NCI-H128 (cell line): Measurements from ENCODE around the gene GH2.
"Not testable (repeated sequence)": the region's sequence is repeated elsewhere in the genome, so short reads cannot be mapped to it uniquely, and the experiment has no call there.

Source experiments
- DNase-seq: peaks from one replicate; lab custom pipeline; 2025; ENCODE audit not compliant: unreplicated experiment; lab: John Stamatoyannopoulos, UW

The GH2 gene

GRCh38 chr17:63911657-63912100, 29.9 kb upstream of the GH2 start:
- no peak for DNase-seq

GRCh38 chr17:63911041-63911635, 29.4 kb upstream of the GH2 start, which contains the start of gene CSHL1:
TSS of gene CSHL1 (minus strand) at chr17:63911258. CDS start at chr17:63911196, 62 bp downstream.
- DNase-seq: no peak

GRCh38 chr17:63910096-63910495, 28.4 kb upstream of the GH2 start:
- DNase-seq: no peak

GRCh38 chr17:63909586-63909985, 27.8 kb upstream of the GH2 start:
- DNase-seq: not testable (repeated sequence)

- not testable (repeated sequence) for DNase-seq
These were observed 25.5 kb upstream of the GH2 start for GRCh38 chr17:63907161-63907778.

- not testable (repeated sequence) for DNase-seq
These were observed 23.1 kb upstream of the GH2 start for GRCh38 chr17:63904796-63905195.

- DNase-seq: not testable (repeated sequence)
These were observed 22.1 kb upstream of the GH2 start for GRCh38 chr17:63903787-63904201.

GRCh38 chr17:63901971-63902370, 20.2 kb upstream of the GH2 start:
- not testable (repeated sequence) for DNase-seq

- not testable (repeated sequence) for DNase-seq
These were observed 17.4 kb upstream of the GH2 start for GRCh38 chr17:63898899-63899798.

GRCh38 chr17:63896524-63897354, 15.0 kb upstream of the GH2 start, which contains the start of gene CSH1:
TSS of gene CSH1 (minus strand) at chr17:63896574. CDS start at chr17:63896511, 63 bp downstream.
- not testable (repeated sequence) for DNase-seq

GRCh38 chr17:63894821-63895220, 13.1 kb upstream of the GH2 start:
- not testable (repeated sequence) for DNase-seq

- not testable (repeated sequence) for DNase-seq
These were observed 12.3 kb upstream of the GH2 start for GRCh38 chr17:63894021-63894420.

GRCh38 chr17:63892316-63893037, 10.7 kb upstream of the GH2 start:
- not testable (repeated sequence) for DNase-seq

- not testable (repeated sequence) for DNase-seq
These were observed 7.5 kb upstream of the GH2 start for GRCh38 chr17:63889026-63889848.

GRCh38 chr17:63885119-63885518, 3.4 kb upstream of the GH2 start:
- DNase-seq: not testable (repeated sequence)

GRCh38 chr17:63882626-63883126, 932 bp upstream of the GH2 start:
- not testable (repeated sequence) for DNase-seq

- not testable (repeated sequence) for DNase-seq
These were observed 407 bp downstream of the GH2 start for GRCh38 chr17:63881337-63881736.

- no peak for DNase-seq
These were observed 1.0 kb downstream of the GH2 start for GRCh38 chr17:63880706-63881105.

GRCh38 chr17:63878413-63878812, 3.3 kb downstream of the GH2 start:
- DNase-seq: not testable (repeated sequence)
